ENCODE results near the gene POLRMT.

- TF ChIP-seq, protein P1, sequence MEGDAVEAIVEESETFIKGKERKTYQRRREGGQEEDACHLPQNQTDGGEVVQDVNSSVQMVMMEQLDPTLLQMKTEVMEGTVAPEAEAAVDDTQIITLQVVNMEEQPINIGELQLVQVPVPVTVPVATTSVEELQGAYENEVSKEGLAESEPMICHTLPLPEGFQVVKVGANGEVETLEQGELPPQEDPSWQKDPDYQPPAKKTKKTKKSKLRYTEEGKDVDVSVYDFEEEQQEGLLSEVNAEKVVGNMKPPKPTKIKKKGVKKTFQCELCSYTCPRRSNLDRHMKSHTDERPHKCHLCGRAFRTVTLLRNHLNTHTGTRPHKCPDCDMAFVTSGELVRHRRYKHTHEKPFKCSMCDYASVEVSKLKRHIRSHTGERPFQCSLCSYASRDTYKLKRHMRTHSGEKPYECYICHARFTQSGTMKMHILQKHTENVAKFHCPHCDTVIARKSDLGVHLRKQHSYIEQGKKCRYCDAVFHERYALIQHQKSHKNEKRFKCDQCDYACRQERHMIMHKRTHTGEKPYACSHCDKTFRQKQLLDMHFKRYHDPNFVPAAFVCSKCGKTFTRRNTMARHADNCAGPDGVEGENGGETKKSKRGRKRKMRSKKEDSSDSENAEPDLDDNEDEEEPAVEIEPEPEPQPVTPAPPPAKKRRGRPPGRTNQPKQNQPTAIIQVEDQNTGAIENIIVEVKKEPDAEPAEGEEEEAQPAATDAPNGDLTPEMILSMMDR (IDR thresholded peaks at IDR 0.05), result no peak
- no peak for TF ChIP-seq POLR2A (IDR thresholded peaks at IDR 0.05)
Observed at GRCh38 chr19:583198-583967, 50.0 kb downstream of the POLRMT start.
